Osteoblast (primary cell): Measurements from ENCODE around the gene RBP3. TPM values are rescaled to one million over a fixed set of nuclear protein-coding genes. Genes with fewer than 3 reads are reported as not detected.
A peak's percentile ranks its signal among the peaks of the same experiment; 100 is the strongest.

Experiments
- DNase-seq: peaks from one replicate; pipeline ENCODE4 v3.0.0; 2011; ENCODE audit warnings: low spot score, mixed read lengths; ENCODE audit not compliant: insufficient read length; ENCODE audit errors: missing footprints
- H2AFZ ChIP-seq: 2 replicates; pipeline ENCODE4 v1.6.0; 2011; ENCODE audit warnings: mild to moderate bottlenecking, low read length
- H3K27ac ChIP-seq: 2 replicates; pipeline ENCODE4 v1.5.1; 2011; ENCODE audit warnings: mild to moderate bottlenecking, low read depth, low read length, moderate library complexity
- H3K27me3 ChIP-seq: 2 replicates; pipeline ENCODE4 v1.6.0; 2012; ENCODE audit warnings: mild to moderate bottlenecking, control low read depth, inconsistent platforms, low read length, moderate library complexity; ENCODE audit not compliant: insufficient read depth
- H3K36me3 ChIP-seq: 2 replicates; pipeline ENCODE4 v1.5.1; 2011; ENCODE audit warnings: mild to moderate bottlenecking, low read length, control low read depth, moderate library complexity; ENCODE audit not compliant: insufficient read depth
- H3K4me1 ChIP-seq: 2 replicates; pipeline ENCODE4 v1.5.1; 2011; ENCODE audit warnings: mild to moderate bottlenecking, low read length, control low read depth, moderate library complexity; ENCODE audit not compliant: insufficient read depth
- H3K4me2 ChIP-seq: 2 replicates; pipeline ENCODE4 v1.6.0; 2011; ENCODE audit warnings: mild to moderate bottlenecking, low read length; ENCODE audit not compliant: insufficient read depth
- H3K4me3 ChIP-seq: fragments of 200-600 bp; sonication (generic); 3 replicates; pipeline ENCODE4 v1.5.1; 2012; ENCODE audit warnings: mild to moderate bottlenecking, low read length, inconsistent platforms; ENCODE audit not compliant: insufficient read depth
- H3K79me2 ChIP-seq: 2 replicates; pipeline ENCODE4 v1.6.0; 2012; ENCODE audit warnings: mild to moderate bottlenecking, low read length, control low read depth, inconsistent platforms; ENCODE audit not compliant: insufficient read depth
- H3K9me3 ChIP-seq: 2 replicates; pipeline ENCODE4 v1.5.1; 2011; ENCODE audit warnings: low read depth, low read length, control low read depth
- H4K20me1 ChIP-seq: 2 replicates; pipeline ENCODE4 v1.6.0; 2012; ENCODE audit warnings: mild to moderate bottlenecking, low read length, control low read depth; ENCODE audit not compliant: insufficient read depth
- CTCF ChIP-seq: IDR thresholded peaks from 2 replicates; pipeline ENCODE4 v1.5.1; 2011; ENCODE audit warnings: mild to moderate bottlenecking, low read depth, low read length, moderate library complexity; ENCODE audit errors: extremely low read depth
- total RNA-seq: library from RNA; depleted of rRNA; stranded (reverse); fragments of >200 nt; gene quantifications from 2 replicates; pipeline ENCODE4 v1.2.3, GENCODE V29; 2012

Gene RBP3
- total RNA-seq, 1 donor, result not detected

DNA sequence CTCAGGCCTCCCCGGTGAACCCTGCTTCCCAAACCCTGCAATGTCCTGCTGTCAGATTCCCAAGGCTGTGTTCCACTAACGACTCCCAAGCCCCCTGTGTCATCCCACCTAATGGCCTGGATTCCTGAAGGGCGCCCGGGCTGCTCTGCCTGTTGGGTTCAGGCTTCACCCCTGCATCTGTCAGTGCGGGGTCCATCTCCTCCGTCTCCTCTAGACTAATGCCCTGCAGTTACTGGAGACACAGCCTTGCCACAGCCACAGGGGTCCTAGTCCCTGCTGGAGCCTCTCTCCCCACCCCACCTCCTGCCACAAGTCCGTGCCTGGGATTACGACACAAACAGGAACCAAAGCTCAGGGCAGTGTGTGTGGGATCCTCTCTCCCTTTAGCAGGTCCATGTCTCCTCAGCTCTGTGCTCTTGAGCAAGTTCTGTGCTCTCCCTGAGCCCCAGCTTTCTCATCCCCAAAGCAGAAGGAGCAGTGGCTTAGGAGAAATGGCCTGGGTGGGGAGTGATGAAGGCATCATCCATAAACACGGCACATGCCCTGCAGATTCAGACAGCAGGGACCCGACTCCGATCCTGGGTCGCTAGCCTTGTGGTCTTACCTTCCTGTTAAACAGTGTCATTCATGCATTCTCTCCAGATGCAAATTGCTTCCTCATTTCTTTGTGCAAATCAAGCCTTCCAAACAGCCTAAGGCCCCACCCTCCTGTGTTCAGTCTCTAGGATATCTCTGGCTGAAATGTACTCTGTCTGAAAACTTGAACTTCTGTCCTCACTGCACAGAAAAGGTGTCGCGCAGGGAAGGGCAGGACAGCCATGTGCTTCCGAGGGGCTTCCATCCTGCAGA, 8.2 kb upstream of the RBP3 start:
- Histone ChIP-seq H3K27me3 (peaks cover 36% of the 10 kb centered on the region), H2AFZ (no peak overlapping the region), H3K27ac (no peak overlapping the region)

DNA sequence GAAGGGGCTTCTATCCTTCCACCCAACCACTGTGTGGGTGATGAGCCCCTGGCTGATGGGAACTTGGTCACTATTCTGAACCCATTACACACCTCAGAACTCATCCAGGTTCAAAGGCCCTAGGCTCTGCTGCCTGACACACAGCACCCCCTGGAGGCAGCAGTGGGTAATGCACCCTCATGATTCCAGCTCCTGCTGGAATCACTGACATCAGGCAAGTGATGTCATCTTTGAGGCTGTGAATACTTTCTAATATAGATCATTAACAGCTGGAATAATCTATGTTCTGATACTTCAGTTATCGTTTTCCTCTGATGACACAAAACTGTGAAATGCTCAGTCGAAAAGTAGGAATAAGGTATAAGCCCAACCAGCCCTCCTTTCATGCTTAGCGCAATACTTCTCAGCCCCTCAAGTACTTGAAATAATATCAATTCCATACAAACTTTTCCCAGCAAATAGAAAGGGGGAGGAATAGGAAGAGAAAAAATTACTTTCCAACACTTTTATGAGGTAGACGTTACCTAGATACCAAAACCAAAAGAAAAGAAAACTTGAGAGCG, 7.5 kb upstream of the RBP3 start:
- H3K79me2 ChIP-seq, result no peaks in the 10 kb centered on the region

More for the DNA sequence above, 8.2 kb upstream of the RBP3 start:
- no peak overlapping the region for H3K4me2 ChIP-seq
- DNase-seq, result peak; percentile 58
- H3K4me3 ChIP-seq, result no peak overlapping the region
- H3K4me1 ChIP-seq, result no peaks in the 10 kb centered on the region
- no peaks in the 10 kb centered on the region for H3K79me2 ChIP-seq
- H3K9me3 ChIP-seq, result no peaks in the 10 kb centered on the region
- TF ChIP-seq CTCF, result no peak
- H4K20me1 ChIP-seq, result no peaks in the 10 kb centered on the region
- no peaks in the 10 kb centered on the region for H3K36me3 ChIP-seq

GRCh38 chr10:47344996-47345870, 2.9 kb upstream of the RBP3 start:
- Histone ChIP-seq H3K79me2 (no peaks in the 10 kb centered on the region), H3K4me1 (no peaks in the 10 kb centered on the region), H3K27me3 (peaks cover 19% of the 10 kb centered on the region), H4K20me1 (no peaks in the 10 kb centered on the region), H3K4me3 (no peak overlapping the region), H3K27ac (no peak overlapping the region), H3K36me3 (no peaks in the 10 kb centered on the region), H2AFZ (no peak overlapping the region), H3K4me2 (no peak overlapping the region), H3K9me3 (no peaks in the 10 kb centered on the region)
- DNase-seq, result peak; percentile 86
- TF ChIP-seq CTCF, result no peak

More for the DNA sequence above, 7.5 kb upstream of the RBP3 start:
- H3K36me3 ChIP-seq, result no peaks in the 10 kb centered on the region
- H2AFZ ChIP-seq, result no peak overlapping the region
- H3K4me1 ChIP-seq, result no peaks in the 10 kb centered on the region
- no peak overlapping the region for H3K27ac ChIP-seq
- H4K20me1 ChIP-seq, result no peaks in the 10 kb centered on the region
- H3K4me3 ChIP-seq, result no peak overlapping the region
- H3K4me2 ChIP-seq, result no peak overlapping the region
- DNase-seq, result peak; percentile 87
- TF ChIP-seq CTCF, result peak; percentile 98
- H3K27me3 ChIP-seq, result peaks cover 29% of the 10 kb centered on the region
- no peaks in the 10 kb centered on the region for H3K9me3 ChIP-seq
